Measurements from ENCODE around the gene CIC. TPM values are rescaled to one million over a fixed set of nuclear protein-coding genes. Genes with fewer than 3 reads are reported as not detected.

CIC gene
- total and polyA plus RNA-seq, 9 of the 15 experiments (the other 6 are each of a cell fraction or from before 2014, with no cell fraction given): 0.07 to 44.7 (median 8.6) TPM

- no peak for TF ChIP-seq ZNF318 (IDR thresholded peaks at IDR 0.05; ENCODE audit: borderline replicate concordance in 1 of 2, low read depth in 1 of 2)
- TF ChIP-seq, protein P1, sequence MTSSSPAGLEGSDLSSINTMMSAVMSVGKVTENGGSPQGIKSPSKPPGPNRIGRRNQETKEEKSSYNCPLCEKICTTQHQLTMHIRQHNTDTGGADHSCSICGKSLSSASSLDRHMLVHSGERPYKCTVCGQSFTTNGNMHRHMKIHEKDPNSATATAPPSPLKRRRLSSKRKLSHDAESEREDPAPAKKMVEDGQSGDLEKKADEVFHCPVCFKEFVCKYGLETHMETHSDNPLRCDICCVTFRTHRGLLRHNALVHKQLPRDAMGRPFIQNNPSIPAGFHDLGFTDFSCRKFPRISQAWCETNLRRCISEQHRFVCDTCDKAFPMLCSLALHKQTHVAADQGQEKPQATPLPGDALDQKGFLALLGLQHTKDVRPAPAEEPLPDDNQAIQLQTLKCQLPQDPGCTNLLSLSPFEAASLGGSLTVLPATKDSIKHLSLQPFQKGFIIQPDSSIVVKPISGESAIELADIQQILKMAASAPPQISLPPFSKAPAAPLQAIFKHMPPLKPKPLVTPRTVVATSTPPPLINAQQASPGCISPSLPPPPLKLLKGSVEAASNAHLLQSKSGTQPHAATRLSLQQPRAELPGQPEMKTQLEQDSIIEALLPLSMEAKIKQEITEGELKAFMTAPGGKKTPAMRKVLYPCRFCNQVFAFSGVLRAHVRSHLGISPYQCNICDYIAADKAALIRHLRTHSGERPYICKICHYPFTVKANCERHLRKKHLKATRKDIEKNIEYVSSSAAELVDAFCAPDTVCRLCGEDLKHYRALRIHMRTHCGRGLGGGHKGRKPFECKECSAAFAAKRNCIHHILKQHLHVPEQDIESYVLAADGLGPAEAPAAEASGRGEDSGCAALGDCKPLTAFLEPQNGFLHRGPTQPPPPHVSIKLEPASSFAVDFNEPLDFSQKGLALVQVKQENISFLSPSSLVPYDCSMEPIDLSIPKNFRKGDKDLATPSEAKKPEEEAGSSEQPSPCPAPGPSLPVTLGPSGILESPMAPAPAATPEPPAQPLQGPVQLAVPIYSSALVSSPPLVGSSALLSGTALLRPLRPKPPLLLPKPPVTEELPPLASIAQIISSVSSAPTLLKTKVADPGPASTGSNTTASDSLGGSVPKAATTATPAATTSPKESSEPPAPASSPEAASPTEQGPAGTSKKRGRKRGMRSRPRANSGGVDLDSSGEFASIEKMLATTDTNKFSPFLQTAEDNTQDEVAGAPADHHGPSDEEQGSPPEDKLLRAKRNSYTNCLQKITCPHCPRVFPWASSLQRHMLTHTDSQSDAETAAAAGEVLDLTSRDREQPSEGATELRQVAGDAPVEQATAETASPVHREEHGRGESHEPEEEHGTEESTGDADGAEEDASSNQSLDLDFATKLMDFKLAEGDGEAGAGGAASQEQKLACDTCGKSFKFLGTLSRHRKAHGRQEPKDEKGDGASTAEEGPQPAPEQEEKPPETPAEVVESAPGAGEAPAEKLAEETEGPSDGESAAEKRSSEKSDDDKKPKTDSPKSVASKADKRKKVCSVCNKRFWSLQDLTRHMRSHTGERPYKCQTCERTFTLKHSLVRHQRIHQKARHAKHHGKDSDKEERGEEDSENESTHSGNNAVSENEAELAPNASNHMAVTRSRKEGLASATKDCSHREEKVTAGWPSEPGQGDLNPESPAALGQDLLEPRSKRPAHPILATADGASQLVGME (CRISPR knock-in tag; IDR thresholded peaks at IDR 0.05): no peak
- TF ChIP-seq ZNF324 (CRISPR knock-in tag; IDR thresholded peaks at IDR 0.05): no peak
- TF ChIP-seq CREM (IDR thresholded peaks at IDR 0.05; ENCODE audit: low read depth): no peak
Observed at GRCh38 chr19:42282819-42283187, 13.8 kb downstream of the CIC start (continued).
